HPDE6-E6E7 (cell line): ENCODE measurements around the gene RALGAPA2.
A peak's percentile ranks its signal among the peaks of the same experiment; 100 is the strongest.

ENCODE experiments used
- DNase-seq: peaks from one replicate; pipeline ENCODE4 v3.0.0; 2011; ENCODE audit warnings: missing footprints; ENCODE audit errors: extremely low spot score

Gene RALGAPA2

GRCh38 chr20:20712474-20713243, at the start of gene RALGAPA2:
Gene RALGAPA2, minus strand, starts transcription at chr20:20712644. Its CDS starts 164 bp downstream, at chr20:20712480.
- peak; percentile 96 for DNase-seq

- DNase-seq = no peak
Observed at GRCh38 chr20:20761301-20761700, 48.9 kb upstream of the RALGAPA2 start.

DNA sequence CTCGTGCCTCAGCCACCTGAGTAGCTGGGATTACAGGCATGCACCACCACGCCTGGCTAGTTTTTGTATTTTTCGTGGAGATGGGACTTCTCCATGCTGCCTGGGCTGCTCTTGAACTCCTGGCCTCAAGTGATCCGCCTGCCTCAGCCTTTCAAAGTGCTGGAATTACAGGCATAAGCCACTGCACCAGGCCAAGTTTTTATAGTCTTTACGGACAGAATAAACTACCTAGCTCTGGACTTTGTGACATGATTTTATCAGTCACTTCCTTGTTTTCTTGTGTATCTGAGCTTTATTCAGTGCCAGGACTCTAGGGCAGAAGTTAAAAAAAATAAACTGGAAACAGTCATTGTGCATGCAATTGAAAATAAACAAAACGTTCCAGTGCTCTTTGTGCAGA, 46.7 kb upstream of the RALGAPA2 start:
- DNase-seq = no peak

GRCh38 chr20:20755674-20756319, 43.4 kb upstream of the RALGAPA2 start:
- DNase-seq = no peak

- DNase-seq = no peak
Observed at GRCh38 chr20:20755231-20755630, 42.8 kb upstream of the RALGAPA2 start.

DNA sequence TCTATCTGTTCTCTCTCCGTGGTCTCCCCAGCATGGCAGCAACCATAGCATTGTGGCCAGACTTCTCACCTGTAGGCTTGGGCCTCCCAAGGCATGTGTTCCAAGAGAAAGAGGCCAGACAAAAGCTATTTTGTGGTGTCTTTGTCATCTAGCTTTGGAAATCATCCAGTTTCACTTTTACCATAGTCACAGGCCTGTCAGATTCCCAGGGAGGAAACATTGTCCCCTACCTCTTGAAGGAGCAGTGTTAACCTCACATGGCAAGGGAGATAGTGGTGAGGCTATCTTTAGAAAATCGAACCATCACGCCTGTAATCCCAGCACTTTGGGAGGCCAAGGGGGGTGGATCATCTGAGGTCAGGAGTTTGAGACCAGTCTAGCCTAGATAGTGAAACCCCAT, 42.3 kb upstream of the RALGAPA2 start:
- no peak for DNase-seq

DNA sequence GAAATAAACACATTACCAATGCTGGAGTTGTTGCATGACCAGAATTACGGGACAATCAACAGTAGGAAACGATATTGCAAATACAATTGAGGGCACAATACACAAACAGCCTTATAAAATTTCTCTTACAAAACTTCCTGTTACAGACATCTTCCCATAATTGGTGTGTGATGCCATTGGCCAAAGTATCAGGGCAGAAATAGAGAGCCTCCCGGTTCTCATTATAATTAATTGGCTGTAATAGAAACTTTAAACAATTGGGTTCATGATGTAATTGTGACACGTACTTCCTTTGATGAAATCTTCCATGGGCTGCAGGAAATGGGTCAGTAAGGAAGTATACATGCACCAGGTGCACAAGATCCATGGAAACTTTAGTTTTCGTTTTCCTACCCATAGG, 40.3 kb upstream of the RALGAPA2 start:
- DNase-seq = no peak

- DNase-seq = no peak
Observed at GRCh38 chr20:20747298-20747697, 34.9 kb upstream of the RALGAPA2 start.

GRCh38 chr20:20744170-20744725, 31.8 kb upstream of the RALGAPA2 start:
- no peak for DNase-seq

DNA sequence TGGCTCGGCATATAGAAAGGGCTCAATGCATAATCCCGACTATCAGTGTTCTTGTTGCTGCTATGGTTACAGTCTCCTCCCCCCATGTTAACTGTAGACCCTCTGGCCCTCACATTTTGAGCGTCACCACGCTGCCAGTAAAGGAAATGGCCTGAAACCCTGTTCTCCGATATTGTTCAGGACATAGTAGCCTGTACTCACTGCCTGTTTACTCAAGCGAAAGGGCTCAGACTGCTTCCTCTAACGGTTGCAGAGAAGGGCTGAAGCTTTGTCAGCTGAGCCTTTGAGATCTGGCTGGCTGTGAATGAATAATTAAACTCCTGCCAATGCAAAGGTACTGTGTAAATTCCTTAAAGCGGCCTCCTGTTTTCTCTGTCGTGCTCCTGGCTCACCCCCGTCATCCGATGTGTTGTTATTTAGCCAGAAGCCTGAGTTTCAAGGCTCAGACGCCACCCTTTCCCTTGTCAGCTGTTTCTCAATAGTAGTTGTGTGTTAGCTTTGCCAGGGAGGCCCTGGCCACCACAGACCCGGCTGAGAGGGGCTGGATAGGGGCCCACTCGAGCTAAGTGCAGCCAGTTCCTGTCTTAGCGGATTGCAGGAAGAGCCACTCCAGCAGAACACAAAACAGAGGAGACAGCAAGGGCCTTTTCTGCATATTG, 31.2 kb upstream of the RALGAPA2 start:
- no peak for DNase-seq

GRCh38 chr20:20741087-20742045, 28.9 kb upstream of the RALGAPA2 start:
- DNase-seq = no peak

DNA sequence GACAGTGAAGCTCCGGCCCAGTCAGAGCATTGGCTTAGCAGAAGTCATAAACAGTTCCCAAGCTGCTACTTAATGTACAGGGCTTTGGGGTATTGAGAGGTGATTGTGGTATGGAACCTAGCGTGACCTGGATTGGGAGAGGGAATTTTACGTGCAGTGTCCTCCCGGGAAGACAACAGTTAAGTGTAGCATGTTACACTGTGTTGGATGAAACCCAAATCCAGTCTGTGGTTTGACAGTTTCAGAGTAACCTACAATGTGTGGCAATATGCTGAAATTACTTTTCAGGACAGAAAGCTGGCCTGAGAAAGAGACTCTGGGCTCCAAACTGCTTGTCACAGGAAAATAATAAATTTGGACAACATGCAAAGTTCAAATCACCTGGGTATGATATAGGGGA, 28.1 kb upstream of the RALGAPA2 start:
- DNase-seq = no peak

GRCh38 chr20:20737158-20737557, 24.7 kb upstream of the RALGAPA2 start:
- DNase-seq = no peak

DNA sequence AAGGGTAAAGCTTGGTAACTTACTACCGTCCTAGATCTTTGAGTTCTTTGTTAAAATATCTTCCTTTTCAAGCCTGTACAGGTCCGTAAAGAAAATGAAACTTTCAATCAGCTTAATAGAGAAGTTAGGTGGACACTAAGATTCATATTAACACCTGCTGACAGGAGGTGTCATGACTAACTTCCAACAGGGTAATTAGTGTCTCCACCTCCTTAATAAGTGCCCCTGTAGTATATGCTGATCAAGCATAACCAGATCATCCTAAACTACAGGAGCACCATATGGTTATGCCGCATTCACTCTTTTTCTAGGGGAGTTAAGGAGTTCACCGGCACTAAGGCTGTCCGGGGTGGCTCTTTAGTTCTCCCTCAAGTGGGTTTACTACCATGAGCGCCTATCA, 23.9 kb upstream of the RALGAPA2 start:
- no peak for DNase-seq

GRCh38 chr20:20734475-20734948, 22.1 kb upstream of the RALGAPA2 start:
- DNase-seq = no peak

GRCh38 chr20:20733943-20734342, 21.5 kb upstream of the RALGAPA2 start:
- DNase-seq = no peak

- no peak for DNase-seq
Observed at GRCh38 chr20:20732641-20733040, 20.2 kb upstream of the RALGAPA2 start.

DNA sequence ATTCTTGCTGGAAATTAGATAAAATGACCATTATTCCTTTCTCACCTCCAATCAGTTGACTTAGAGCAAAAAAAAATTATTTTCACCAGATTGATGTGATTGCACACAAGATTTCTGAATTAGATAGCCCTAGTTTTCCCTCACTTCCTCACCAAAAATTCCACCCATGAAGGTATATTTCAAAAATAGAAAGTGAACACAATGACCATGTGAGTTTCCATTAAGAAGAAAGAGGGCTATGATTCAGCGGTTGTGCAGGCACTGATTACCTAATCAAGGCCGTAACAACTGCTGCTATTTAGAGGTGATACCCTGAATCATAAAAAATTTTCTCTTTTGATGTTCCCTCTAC, 19.5 kb upstream of the RALGAPA2 start:
- peak; percentile 60 for DNase-seq

- DNase-seq = no peak
Observed at GRCh38 chr20:20731000-20731944, 18.8 kb upstream of the RALGAPA2 start.

DNA sequence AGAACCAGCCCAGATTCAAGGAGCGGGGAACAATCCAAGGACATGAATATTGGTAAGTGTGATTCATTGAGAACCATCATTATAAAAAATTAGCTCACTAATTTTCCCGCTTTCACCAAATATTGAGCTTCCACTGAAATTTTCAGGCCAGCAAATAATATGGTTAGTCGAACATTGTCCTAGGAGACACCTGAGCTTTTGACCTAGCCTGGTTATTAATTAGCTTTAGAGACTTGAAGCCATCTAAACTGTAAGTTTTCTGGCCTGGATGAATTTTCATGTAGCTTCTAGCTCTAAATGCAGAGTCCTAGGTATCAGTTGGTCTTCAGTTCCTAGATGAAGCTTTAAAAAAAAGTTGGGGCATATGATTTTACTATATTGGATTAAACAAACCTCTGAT, 17.1 kb upstream of the RALGAPA2 start:
- DNase-seq = no peak
